DOHH2 (cell line): ENCODE measurements around the gene USP6NL.

ENCODE experiments used
- EZH2phosphoT487 ChIP-seq: fragments of 200-600 bp; sonication (generic); IDR thresholded peaks from 2 replicates; pipeline ENCODE4 v1.6.1; 2017; ENCODE audit warnings: borderline replicate concordance, mild to moderate bottlenecking, antibody characterized with exemption, low read length, moderate library complexity, mixed read lengths
- TF ChIP-seq, protein P1 (sequence below): fragments of 200-600 bp; sonication (generic); IDR thresholded peaks from one replicate; pipeline ENCODE4 v1.5.1; 2014; ENCODE audit warnings: antibody characterized with exemption, mild to moderate bottlenecking, low read depth, low read length; ENCODE audit not compliant: poor library complexity, severe bottlenecking

DNA sequence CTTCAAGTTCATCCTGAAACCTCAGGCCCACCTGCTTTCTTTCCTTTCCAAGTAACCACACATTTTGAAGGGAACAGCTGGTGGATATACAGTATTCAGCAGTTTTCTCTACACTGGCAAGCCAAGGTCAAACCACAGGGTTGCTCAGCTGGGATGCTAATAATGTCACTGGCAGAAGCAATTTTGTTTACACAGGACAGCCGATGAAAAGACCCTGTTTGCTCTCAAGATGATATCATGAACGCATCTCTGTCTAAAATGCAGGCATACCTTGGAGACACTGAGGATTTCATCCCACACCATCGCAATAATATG lies 186.2 kb downstream of the USP6NL start:
- TF ChIP-seq, protein P1, sequence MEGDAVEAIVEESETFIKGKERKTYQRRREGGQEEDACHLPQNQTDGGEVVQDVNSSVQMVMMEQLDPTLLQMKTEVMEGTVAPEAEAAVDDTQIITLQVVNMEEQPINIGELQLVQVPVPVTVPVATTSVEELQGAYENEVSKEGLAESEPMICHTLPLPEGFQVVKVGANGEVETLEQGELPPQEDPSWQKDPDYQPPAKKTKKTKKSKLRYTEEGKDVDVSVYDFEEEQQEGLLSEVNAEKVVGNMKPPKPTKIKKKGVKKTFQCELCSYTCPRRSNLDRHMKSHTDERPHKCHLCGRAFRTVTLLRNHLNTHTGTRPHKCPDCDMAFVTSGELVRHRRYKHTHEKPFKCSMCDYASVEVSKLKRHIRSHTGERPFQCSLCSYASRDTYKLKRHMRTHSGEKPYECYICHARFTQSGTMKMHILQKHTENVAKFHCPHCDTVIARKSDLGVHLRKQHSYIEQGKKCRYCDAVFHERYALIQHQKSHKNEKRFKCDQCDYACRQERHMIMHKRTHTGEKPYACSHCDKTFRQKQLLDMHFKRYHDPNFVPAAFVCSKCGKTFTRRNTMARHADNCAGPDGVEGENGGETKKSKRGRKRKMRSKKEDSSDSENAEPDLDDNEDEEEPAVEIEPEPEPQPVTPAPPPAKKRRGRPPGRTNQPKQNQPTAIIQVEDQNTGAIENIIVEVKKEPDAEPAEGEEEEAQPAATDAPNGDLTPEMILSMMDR: no peak
- TF ChIP-seq EZH2phosphoT487: no peak
